GM12874 (cell line): ENCODE results near the gene PARP4.

Source experiments
- CTCF ChIP-seq: IDR thresholded peaks from 2 replicates; pipeline ENCODE4 v1.5.1; 2011; ENCODE audit warnings: low read depth, mild to moderate bottlenecking, control low read depth, low read length, moderate library complexity; ENCODE audit not compliant: insufficient read depth

Gene PARP4

GRCh38 chr13:24396821-24397220 is 115.8 kb downstream of the PARP4 start:
- TF ChIP-seq CTCF, result no peak

GRCh38 chr13:24392972-24393371 is 119.6 kb downstream of the PARP4 start:
- no peak for TF ChIP-seq CTCF

- no peak for TF ChIP-seq CTCF
Observed at GRCh38 chr13:24389506-24389905, 123.1 kb downstream of the PARP4 start.

GRCh38 chr13:24386816-24387708 is 125.5 kb downstream of the PARP4 start:
- TF ChIP-seq CTCF, result no peak

GRCh38 chr13:24385902-24386301 is 126.7 kb downstream of the PARP4 start:
- TF ChIP-seq CTCF, result no peak

- no peak for TF ChIP-seq CTCF
Observed at GRCh38 chr13:24381541-24382265, 130.9 kb downstream of the PARP4 start.
